ENCODE results near the gene DYSF.

The DYSF gene

GRCh38 chr2:71503837-71504236, 50.5 kb downstream of the DYSF start:
- DNase-seq: no peak

DNA sequence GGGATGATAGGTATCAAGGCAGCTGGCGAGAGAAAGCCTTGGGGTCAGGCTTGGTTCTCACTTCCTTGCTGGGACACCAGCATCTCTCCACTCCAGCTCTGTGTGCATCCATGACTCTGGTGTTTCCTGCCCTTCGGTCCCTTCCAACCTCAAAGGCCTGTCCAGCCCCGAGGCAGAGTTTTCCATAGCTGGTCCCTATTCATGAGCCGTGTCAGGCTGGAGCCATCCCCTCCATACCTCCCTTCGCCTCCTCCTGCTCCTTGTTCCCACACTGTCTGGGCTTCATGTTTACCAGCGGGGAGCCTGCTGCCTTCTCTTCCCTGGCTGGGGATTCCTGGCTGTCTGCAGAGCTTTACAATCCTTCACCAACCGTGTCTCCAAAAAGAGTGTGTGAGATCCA, 51.2 kb downstream of the DYSF start:
- no peak for DNase-seq

GRCh38 chr2:71505086-71505769, 51.9 kb downstream of the DYSF start:
- peak; percentile 7 for DNase-seq

GRCh38 chr2:71505770-71506140, 52.4 kb downstream of the DYSF start:
- DNase-seq: no peak

GRCh38 chr2:71506222-71507153, 53.1 kb downstream of the DYSF start:
- no peak for DNase-seq

DNA sequence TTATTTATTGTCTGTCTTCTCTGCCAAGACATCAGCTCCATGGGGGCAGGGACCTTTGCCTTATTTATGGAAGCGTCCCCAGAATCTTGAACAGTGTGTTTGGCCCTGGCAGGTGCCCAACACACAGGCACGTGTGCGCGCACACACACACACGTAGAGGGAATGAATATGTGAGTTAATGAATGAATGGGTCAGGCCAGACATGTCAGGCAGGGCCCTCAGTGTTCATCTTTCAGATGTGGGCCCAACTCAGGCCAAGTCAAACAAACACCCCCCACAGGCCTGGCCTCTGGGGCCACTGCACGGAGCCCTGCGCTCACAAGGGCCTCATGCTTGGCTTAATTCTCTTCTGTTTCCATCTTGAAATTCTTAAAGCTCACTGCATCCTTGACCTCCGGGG, 54.1 kb downstream of the DYSF start:
- DNase-seq: no peak

GRCh38 chr2:71510196-71510807, 56.9 kb downstream of the DYSF start:
- peak; percentile 51 for DNase-seq

GRCh38 chr2:71510938-71511337, 57.6 kb downstream of the DYSF start:
- DNase-seq: no peak

DNA sequence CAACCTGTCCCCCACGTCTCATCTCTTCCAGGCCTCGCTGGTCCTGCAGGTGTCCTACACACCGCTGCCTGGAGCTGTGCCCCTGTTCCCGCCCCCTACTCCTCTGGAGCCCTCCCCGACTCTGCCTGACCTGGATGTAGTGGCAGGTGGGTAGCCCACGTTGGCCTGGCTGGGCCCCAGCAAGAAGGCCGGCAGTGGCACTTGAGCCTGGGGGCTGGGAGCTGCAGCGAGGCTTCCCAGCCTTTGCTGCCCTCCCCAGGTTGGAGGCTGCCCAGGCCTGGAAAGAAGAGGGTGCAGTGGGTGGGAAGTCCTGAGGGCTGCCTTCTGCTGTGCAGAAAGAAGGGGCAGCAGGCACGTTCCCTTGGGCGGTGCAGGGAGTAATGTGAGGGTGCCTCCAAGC, 58.4 kb downstream of the DYSF start:
- no peak for DNase-seq

GRCh38 chr2:71512386-71512785, 59.0 kb downstream of the DYSF start:
- DNase-seq: no peak

GRCh38 chr2:71513096-71513495, 59.7 kb downstream of the DYSF start:
- no peak for DNase-seq

DNA sequence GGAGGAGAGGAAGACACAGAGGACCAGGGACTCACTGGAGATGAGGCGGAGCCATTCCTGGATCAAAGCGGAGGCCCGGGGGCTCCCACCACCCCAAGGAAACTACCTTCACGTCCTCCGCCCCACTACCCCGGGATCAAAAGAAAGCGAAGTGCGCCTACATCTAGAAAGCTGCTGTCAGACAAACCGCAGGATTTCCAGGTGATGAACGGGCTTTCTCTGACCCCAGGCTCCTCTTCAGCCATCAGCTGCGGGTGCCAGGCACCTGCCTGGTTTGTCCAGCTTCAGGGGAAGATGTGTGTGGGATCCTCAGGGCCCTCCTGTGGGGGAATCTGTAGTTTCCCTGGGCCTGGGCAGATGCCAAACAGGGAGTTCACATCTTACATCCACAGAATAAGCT, 60.4 kb downstream of the DYSF start:
- DNase-seq: no peak

DNA sequence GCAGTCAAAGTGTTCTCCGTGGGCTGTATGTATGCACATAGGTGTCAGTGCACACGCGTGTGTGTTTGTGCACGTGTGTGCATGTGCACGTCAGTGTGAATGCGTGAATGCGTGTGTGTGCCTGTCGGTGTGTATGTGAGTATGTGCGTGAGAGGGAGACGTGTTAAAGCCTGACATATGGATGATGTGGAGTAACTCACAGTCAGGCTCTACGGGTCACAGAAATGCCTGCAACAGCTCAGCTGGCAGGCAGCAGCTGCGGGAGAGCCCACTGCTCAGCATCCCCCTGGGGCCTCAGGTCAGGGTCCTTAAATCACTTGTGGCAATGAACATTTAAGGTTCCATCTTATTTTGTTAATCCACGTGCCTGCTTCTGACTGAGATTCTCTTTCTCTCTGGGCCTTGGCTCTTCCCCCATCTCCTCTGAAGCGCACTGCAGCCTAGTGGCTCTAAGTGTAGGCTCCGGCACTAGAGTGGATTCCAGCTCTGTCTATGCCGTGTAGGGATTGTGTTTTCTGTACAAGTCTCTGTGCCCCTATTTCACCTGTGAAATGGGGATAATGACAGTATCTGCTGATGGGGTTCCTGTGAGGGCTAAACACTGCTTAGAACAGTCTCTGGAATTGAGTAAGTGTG, 63.0 kb downstream of the DYSF start:
- DNase-seq: no peak

DNA sequence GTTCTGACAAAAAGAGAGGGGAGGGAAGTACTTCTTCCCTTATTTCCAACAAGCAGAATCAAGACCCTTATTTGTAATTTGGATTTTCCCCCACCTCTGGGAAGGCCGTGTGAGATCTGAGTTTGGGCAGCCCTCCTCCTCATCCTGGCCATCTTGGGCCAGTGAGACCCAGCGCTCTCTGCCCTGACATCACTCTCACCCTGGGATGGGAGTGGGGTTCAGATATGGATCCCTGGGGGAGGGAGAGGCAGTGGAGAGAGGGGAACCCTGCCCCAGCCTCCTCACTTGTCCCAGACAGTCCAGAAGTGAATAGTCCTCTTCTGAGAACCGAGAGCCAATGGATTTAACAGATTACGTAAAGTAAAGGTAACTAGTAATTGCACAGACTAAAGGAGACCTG, 64.5 kb downstream of the DYSF start:
- DNase-seq: no peak

DNA sequence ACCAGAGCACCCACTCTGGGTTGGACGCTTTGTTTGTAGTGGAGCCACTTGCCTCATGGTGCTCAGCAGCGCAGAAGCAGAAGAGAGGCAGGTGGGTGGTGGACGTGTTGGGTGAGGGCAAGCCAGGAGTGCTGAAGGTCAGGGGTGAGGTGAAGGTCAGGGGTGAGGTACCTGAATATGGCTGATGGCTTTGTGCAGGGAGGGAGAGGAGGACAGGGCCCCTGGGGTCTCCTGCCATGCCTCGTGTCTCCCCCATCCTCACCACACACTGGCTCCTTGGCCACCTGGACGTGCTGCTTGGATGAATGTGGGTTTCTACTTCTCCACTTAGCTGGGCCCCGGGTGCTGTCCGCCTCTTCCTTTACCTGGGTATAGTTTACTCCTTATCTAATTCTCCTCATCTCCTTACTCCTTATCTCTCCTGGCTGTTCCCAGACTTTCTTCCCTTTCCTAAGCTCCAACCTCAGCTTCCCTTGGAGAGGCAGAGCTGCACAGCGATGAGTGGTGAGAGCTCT, 68.1 kb downstream of the DYSF start:
- no peak for DNase-seq

GRCh38 chr2:71524476-71524875, 71.1 kb downstream of the DYSF start:
- DNase-seq: no peak

DNA sequence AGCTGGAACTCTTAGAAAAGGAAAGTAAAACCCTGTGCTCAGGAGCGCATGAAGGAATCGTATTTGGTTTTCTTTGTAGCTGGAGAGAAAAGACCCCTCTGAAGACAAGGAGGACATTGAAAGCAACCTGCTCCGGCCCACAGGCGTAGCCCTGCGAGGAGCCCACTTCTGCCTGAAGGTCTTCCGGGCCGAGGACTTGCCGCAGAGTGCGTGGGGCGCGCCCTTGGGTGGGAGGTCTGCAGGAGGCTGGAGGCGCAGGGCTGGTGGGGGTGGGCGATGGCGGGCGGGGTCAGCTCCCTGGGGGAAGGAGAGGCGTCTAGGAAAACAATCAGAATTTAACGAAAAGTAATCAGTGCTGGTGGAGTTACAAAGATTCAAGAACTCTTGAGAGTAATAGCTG, 72.8 kb downstream of the DYSF start:
- DNase-seq: no peak

DNA sequence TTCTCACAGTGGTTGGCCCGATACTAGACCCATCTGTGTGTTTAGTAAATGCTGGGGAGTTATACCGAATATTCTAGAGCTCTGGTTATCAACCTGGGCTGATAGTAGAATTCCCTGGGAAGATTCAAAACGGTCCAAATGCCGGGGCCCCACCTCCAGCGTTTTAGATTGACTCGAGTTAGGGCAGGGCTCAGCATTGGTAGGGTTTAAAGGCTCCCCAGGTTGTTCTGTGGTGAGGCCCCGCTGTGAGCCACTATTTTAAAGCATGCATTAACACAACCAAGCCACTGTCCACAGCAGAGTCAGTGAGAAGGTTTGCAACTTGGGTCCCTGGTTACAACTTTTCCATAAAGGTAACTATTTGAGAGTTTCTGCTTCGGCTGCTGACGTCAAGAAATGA, 73.6 kb downstream of the DYSF start:
- no peak for DNase-seq

- no peak for DNase-seq
Measured at GRCh38 chr2:71528131-71528591, 74.8 kb downstream of the DYSF start.

DNA sequence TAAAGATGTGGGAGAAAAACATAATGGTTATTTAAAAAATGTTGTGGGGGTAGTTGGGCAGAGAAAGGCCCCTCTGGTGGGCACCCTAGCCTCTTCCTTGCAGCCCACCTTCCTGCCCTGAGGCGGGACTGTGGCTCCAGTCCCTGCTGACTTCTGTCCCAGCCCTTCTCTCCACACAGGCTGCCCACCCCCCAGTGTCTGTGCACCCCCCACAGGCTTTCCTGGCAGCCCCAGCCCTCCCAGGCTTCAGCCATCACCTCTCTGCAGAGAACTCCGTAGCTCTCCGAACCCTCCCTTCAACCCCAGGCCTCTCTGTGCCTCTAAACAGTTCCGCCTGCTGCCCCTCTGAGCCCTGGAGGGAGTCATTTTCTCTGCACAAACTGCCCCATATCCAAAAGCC, 75.4 kb downstream of the DYSF start:
- DNase-seq: no peak

DNA sequence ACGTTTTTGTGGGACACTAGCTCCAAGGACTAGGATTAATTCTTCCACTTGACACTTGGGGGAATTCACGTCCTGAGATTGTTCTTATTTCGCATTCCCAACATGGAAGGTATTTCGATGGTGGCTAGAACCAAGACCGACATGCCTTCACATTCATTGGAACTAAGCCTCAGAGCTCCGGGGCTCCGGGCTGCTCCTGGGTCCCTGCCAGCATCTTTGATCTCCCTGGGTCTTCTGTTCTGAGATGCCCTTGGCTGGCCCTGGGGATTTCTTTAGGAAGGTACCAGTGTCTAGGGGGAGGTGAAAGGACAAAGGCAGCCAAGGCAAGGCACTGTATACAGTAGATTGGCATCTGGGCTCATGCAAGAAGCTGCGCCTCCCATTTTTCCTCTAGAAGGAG, 76.8 kb downstream of the DYSF start:
- DNase-seq: no peak

DNA sequence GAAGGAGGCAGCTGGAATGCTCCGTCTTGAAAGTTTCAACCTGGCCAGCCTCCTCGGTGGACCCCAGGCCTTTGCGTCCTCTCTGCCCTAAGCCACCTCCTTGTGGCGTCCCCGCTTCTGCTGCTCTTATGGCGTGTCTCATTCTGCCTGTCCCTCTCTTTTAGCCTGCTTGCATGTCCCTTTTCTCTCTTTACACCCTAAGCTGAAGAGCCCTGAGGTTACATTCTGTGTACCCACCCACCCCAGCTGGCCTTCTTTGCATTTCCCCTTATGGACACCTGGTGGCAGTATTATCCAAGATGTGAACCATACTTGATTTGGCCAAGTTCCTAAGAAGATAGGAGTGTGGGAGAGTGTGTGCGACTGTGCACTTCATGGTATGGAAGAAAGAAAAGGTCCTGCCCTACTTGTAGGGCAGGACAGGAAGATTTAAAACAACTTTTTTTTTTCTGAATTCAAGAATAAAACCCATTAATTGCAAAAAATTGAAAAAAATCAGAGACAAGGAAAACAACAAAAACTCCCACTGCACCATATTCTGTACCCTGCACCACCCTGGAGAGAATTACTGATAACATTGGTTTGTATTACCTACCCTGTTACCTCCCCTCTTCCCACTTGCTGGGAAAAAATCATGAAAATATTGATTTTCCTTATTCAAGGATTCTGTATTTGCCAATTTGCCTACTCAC, 77.4 kb downstream of the DYSF start:
- DNase-seq: peak; percentile 40

Measured in fibroblast of upper back skin (primary cell).